ENCODE results near the gene TDG.
"Not testable (repeated sequence)": the region's sequence is repeated elsewhere in the genome, so short reads cannot be mapped to it uniquely, and the experiment has no call there.

TDG gene

GRCh38 chr12:104022786-104023185 is 57.1 kb downstream of the TDG start:
- DNase-seq (ENCODE audit: low read depth): no peak

DNA sequence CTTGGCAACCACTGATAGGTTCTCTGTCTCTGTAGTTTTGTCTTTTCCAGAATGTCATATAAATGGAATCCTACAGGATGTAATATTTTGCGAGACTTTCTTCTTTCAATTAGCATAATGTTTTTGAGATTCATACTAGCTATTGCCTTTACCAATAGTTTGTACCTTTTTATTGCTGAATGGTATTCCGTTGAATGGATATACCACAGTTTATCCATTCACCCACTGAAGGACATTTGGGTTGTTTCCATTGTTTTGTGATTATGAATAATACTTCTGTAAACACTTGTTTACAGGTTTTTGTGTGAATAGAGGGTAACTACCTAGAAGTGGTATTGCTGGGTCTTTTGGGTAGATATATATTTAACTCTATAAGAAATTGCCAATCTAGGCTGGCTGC is 58.0 kb downstream of the TDG start:
- no peak for DNase-seq (ENCODE audit: low read depth)

GRCh38 chr12:104024348-104024747 is 58.7 kb downstream of the TDG start:
- no peak for DNase-seq (ENCODE audit: low read depth)

DNA sequence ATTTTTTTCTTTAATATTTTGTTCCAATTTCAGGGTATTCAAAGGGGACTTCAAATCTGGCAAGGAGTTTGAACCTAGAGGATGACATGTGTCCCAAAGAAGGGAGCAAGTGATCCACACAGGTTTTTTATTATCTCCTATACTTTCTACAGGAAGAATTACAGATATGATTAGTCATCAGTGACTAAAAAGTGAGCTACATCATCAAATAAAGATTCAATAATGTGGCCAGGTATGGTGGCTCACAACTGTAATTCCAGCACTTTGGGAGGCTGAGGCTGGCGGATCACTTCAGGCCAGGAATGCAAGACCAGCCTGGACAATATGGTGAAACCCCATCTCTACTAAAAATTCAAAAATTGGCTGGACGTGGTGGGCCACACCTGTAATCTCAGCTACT is 60.1 kb downstream of the TDG start:
- DNase-seq (ENCODE audit: low read depth): no peak

GRCh38 chr12:104026841-104027599 is 61.3 kb downstream of the TDG start:
- no peak for DNase-seq (ENCODE audit: low read depth)

- DNase-seq (ENCODE audit: low read depth): not testable (repeated sequence)
These were observed 64.9 kb downstream of the TDG start for GRCh38 chr12:104030596-104030995.

- not testable (repeated sequence) for DNase-seq (ENCODE audit: low read depth)
These were observed 70.5 kb downstream of the TDG start for GRCh38 chr12:104036143-104036542.

Data from HS-27A (cell line).